Measurements from ENCODE around the gene PHYKPL. TPM values are rescaled to one million over a fixed set of nuclear protein-coding genes. Genes with fewer than 3 reads are reported as not detected.

Gene PHYKPL
- total and polyA plus RNA-seq, 2 donors (not counting 3 experiments of a cell fraction or from before 2014, with no cell fraction given): 71.7 to 81.7 TPM

DNA sequence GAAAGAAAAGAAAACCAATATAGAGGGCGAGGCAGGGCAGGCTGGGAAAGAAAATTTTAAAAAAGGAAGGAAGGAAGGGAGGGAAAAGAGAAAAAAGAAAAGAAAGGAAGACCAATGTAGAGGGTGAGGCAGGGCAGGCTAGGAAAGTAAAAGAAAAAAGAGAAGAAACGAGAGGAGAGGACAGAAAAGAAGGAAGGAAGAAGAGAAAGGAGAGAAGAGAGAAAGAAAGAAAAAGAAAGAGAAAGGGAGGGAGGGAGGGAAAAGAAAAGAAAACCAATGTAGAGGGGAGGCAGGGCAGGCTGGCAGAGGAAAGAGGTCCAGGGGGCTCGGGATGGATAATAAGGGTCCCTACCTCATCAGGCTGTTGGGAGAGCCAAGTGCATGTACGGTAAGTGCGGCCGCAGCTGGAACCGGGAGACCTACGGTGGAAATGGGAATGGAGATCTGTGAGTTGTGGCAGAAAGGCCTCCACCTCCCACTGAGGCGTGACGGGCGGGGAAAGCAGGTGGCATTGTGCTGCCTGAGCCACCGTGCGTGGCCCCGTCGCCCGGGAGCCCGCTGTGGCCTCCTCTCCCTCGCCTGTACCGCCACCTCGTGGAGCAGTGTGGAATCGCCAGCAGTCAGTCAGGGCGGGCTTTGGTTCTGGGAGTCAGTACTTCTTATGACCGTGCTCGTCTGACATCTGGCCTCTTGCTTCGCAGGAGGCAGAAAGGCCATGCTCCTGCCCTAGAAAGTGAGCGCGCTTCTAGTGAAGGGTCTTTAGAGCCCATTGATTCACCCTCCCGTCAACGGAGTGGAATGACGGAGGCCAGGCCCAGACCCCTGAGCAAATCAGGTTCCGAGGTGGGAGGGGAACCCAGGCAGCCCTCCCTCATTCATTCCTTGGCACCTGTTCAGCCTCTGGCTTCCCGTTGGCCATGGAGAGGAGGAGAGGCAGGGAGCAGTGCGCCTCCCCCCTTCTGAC, 68.5 kb downstream of the PHYKPL start:
- Histone ChIP-seq H2AFZ (ENCODE audit: low read depth, low read length) (peak overlapping the region; percentile 73), H3K36me3 (ENCODE audit: control insufficient read depth in 2 of 2, extremely low read depth in 1 of 2, insufficient read depth in 2 of 2, low read length in 2 of 2) (no peaks in the 10 kb centered on the region), H3K9ac (replicated peaks; ENCODE audit: extremely low read depth, insufficient read depth, low read length) (no peak overlapping the region), H4K20me1 (replicated peaks; ENCODE audit: control insufficient read depth, extremely low read depth, insufficient read depth, low read length) (no peaks in the 10 kb centered on the region), H3K4me3 (replicated peaks in 1 of 3; ENCODE audit: insufficient read depth in 1 of 3, low read depth in 1 of 3, low read length in 3 of 3) (no peak overlapping the region), H3K9me1 (replicated peaks; ENCODE audit: control insufficient read depth, extremely low read depth, insufficient read depth, low read length) (no peaks in the 10 kb centered on the region), H3K27me3 (ENCODE audit: control insufficient read depth in 2 of 2, insufficient read depth in 2 of 2, low read length in 2 of 2) (peaks cover 4% of the 10 kb centered on the region in 2 experiments), H3K4me1 (ENCODE audit: control insufficient read depth, extremely low read depth, insufficient read depth, low read length) (no peaks in the 10 kb centered on the region), H3K79me2 (ENCODE audit: control insufficient read depth, insufficient read depth, low read length) (no peaks in the 10 kb centered on the region), H3K27ac (ENCODE audit: insufficient read depth, low read depth, low read length) (no peak overlapping the region), H3K4me2 (ENCODE audit: insufficient read depth, low read length) (no peak overlapping the region), H3K9me3 (replicated peaks; ENCODE audit: control insufficient read depth, insufficient read depth, low read length) (no peaks in the 10 kb centered on the region)
- DNase-seq (ENCODE audit: low read depth, low spot score) (peak; percentile 78), FAIRE-seq (peak; percentile 94)
- POLR2A ChIA-PET: interaction anchor here (1.4 kb wide), 1 partner anchor 10 kb away, joined by 3 read pairs; the partner anchor contains the start of gene NHP2
- TF ChIP-seq, protein P1, sequence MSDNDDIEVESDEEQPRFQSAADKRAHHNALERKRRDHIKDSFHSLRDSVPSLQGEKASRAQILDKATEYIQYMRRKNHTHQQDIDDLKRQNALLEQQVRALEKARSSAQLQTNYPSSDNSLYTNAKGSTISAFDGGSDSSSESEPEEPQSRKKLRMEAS (IDR thresholded peaks at IDR 0.05; ENCODE audit: insufficient read depth, insufficient read length): no peak
- TF ChIP-seq, protein P2, sequence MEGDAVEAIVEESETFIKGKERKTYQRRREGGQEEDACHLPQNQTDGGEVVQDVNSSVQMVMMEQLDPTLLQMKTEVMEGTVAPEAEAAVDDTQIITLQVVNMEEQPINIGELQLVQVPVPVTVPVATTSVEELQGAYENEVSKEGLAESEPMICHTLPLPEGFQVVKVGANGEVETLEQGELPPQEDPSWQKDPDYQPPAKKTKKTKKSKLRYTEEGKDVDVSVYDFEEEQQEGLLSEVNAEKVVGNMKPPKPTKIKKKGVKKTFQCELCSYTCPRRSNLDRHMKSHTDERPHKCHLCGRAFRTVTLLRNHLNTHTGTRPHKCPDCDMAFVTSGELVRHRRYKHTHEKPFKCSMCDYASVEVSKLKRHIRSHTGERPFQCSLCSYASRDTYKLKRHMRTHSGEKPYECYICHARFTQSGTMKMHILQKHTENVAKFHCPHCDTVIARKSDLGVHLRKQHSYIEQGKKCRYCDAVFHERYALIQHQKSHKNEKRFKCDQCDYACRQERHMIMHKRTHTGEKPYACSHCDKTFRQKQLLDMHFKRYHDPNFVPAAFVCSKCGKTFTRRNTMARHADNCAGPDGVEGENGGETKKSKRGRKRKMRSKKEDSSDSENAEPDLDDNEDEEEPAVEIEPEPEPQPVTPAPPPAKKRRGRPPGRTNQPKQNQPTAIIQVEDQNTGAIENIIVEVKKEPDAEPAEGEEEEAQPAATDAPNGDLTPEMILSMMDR (IDR thresholded peaks at IDR 0.05; ENCODE audit: extremely low read depth in 1 of 2, insufficient read depth in 1 of 2, low read depth in 1 of 2, low read length in 2 of 2): peak; percentile 95 to 99
- BruUV-seq (replicated peaks): no TSS peak
- CTCF ChIA-PET: interaction anchor here (0.7 to 3.3 kb wide), 3 partner anchors 10 to 92 kb away, joined by 3 to 104 read pairs (median 6); partner anchors contain the start of gene NHP2
- dilution Hi-C loops (cut with MboI; ENCODE audit: extremely low pct_ligation_motif_present, low sequenced_read_pairs) (no loop called here), intact Hi-C loops (cut with micrococcal nuclease) (loop anchor here (1.0 to 2.0 kb wide), 4 partner anchors 18 to 557 kb away; partner anchors contain the start of gene HNRNPAB)
